Activated CD4-positive, alpha-beta T cell treated with anti-CD3 and anti-CD28 coated beads for 48 hours (primary cell): Measurements from ENCODE around the gene ATG4C.
"Not testable (repeated sequence)": the region's sequence is repeated elsewhere in the genome, so short reads cannot be mapped to it uniquely, and the experiment has no call there.

Experiments
- DNase-seq: peaks from one replicate; pipeline ENCODE4 v3.0.0-alpha.2; 2020

ATG4C gene, protein sequence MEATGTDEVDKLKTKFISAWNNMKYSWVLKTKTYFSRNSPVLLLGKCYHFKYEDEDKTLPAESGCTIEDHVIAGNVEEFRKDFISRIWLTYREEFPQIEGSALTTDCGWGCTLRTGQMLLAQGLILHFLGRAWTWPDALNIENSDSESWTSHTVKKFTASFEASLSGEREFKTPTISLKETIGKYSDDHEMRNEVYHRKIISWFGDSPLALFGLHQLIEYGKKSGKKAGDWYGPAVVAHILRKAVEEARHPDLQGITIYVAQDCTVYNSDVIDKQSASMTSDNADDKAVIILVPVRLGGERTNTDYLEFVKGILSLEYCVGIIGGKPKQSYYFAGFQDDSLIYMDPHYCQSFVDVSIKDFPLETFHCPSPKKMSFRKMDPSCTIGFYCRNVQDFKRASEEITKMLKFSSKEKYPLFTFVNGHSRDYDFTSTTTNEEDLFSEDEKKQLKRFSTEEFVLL

DNA sequence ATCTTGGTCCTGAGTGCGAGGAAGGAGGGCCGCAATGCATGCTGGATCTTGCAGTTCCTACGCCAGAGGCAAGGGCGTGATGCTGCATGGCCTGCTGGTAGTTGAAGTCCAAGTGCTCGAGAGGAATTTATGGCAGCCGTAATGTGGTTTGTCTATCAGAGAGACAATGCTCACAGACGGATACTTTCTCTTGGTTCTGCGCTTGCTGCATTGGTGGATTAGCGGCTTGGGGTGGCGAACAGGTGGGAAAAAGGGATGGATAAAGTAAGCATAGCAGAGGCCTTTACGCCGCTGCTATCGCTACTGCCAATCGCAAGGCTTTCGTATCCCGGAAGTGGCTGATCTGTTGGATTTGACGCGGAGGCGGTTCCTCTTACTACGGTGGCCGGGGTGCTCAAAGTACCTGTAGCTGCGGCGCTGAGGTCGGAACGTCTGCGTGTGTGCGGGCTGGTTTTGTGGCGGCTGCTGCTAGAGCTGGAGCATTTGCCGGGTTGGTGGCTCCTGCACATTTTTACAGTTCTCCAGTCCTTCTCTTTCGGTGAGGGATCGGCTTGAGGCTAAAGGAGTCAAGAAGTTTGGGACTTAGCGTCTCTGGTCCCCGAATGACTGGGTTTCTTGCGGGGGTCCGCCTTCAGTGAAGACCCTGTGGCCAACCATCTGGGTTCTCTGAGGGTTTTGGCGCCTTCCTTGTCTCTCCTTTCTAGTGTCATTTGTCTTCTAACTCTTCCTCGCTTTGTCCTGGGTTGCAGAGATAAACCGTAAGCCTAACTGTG, at the start of gene ATG4C:
TSS of gene ATG4C (plus strand) at position 397 of the 773 bp plus-strand sequence. CDS start 19,655 bp downstream, outside the sequence.
- peak; percentile 94 for DNase-seq

DNA sequence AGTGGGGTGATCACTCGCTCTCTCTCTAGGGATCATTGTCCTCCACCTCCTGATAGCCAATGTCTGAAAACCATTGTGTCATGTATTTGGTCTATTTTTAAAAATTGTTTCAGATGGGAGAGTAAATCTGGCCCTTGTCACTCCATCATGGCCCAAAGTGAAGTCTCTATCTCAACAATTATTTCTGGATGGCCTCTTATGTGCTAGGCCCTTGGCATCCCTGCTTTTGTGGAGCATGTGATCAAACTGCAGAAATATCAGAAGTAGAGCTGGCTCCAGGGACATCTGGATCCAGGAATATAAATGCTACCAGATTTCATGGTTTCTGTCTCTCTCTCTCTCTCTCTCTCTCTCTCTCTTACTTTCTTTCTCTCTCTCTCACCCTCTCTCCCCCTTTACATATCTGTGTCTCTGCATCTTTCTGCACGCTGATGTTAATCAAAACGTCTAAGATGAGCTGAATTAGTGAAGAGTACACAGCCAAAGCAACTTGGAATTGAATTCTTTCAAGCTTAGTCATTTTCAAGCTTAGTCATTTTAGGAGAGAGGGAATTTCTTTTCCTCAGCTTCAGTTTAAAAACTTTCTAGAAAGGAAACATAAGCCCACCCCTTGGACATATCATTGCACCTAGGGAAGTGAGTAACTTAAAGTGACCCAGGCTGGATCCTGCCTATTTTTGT, 48.3 kb upstream of the ATG4C start:
- DNase-seq = no peak

DNA sequence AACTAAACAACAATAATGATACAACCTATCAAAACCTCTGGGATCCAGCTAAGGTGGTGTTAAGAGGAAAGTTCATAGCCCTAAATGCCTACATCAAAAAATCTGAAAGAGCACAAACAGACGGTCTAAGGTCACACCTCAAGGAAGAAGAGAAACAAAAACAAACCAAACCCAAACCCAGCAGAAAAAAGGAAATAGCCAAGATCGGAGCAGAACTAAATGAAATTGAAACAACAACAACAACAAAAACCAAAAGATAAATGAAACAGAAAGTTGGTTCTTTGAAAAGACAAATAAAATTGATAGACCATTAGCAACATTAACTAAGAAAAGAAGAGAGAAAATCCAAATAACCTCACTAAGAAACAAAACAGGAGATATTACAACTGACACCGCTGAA, 43.2 kb upstream of the ATG4C start:
- DNase-seq = not testable (repeated sequence)

DNA sequence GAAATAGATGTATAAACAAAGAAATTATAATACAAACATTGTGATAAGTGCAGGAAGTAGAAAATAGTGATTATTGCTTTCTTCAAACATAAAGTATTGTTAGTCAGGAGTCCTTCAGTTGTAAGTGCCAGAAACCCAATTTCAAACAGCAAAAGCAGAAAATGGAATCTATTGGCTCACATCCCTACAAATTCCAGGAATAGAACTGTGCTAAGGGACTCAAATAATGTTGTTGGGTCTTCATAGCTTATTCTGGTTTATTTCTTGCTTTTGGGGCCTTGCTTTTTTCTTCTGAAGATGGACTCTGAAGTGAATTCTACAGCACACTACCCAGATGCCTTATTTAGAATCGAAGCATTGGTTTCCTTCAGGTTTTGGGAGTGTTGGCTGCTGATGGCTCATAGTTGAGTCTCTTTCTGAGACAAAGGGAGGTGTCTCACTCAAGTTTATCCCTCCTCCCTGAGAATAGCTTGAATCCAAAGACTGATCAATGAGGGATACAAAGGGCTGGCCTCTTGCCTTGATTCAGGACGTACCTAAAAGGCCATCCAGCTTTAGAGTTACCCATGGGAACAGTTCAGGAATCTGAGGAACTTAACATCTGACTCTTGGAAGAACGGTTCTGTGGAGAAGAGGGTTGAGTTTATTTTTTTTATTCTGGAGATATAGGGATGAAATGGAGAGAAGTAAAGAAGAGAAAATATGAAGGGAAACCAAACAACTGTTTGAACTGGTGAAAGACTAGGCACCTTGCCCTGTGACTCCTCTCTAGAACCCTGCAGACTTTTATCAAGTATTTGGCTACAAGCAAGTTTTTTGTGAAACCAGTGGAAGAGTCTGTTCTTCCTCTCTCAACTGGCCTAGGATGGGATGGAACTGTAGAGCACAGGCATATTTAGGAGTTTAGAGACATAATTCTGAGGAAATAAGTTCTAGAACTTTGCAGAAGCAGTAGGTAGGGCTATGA, 39.0 kb upstream of the ATG4C start:
- DNase-seq = no peak

DNA sequence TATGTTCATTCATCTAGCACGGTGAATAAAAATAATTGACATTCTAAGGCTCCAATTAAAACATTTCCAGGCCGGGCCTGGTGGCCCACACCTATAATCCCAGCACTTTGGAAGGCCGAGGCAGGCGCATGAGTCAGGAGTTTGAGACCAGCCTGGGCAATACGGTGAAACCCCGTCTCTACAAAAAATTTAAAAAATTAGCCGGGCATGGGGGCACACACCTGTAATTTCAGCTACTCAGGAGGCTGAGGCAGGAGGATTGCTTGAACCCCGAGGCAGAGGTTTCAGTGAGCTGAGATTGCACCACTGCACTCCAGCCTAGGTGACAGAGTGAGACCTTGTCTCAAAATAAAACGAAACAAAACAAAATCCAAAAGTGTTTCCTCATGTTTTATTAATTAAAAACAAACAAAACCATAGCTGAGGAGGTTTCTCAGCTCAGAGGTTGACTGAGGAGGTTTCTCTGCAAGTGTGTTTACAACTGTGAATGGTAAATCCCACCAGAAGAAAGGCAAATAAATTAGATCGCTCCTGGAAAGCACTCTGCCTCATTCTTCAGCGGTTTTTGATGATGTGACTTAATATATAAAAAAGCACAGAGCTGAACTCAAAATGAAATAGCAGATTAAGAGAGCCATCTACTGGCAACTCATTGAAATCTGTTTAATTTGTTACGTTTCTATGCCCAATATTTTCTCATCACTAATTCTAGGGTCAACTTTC, 37.7 kb upstream of the ATG4C start:
- no peak for DNase-seq

DNA sequence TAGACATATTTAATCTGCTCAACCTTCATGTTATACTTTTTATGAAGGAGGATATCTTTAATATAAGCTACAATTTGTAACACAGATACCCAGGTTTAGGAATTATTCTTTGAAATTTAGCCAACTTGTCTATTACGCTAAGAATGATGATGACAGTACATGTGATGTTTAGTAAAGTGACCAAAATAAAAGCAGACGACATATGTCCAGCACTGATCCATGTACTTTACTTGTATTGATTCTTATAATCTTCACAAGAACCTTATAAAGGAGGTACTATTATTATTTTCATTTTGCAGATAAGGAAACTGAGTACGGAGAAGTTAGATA, 37.2 kb upstream of the ATG4C start:
- no peak for DNase-seq

DNA sequence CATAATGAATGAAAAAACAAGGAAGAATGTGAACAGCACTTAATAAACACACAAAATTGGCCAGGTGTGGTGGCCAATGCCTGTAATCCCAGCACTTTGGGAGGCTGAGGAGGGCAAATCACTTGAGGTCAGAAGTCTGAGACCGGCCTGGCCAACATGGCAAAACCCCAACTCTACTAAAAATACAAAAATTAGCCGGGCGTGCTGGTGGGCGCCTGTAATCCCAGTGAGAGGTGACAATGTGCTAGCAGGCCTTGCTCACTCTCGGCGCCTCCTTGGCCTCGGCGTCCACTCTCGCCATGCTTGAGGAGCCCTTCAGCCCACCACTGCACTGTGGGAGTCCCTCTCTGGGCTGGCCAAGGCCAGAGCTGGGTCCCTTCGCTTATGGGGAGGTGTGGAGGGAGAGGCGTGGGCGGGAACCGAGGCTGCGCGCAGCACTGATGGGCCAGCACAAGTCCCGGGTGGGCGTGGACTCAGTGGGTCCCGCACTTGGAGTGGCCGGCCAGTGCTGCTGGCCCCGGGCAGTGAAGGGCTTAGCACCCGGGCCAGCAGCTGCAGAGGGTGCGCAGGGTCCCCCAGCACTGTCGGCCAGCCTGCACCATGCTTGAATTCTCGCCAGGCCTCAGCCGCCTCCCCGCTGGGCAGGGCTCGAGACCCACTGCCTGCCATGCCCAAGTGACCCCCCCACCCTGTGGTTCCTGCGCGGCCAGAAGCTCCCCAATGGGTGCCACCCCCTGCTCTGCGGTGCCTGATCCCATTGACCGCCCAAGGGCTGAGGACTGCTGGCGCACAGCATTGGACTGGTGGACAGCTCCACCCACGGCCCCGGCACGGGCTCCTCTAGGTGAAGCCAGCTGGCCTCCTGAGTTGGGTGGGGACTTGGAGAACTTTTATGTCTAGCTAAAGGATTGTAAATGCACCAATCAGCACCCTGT, 30.6 kb upstream of the ATG4C start:
- no peak for DNase-seq

DNA sequence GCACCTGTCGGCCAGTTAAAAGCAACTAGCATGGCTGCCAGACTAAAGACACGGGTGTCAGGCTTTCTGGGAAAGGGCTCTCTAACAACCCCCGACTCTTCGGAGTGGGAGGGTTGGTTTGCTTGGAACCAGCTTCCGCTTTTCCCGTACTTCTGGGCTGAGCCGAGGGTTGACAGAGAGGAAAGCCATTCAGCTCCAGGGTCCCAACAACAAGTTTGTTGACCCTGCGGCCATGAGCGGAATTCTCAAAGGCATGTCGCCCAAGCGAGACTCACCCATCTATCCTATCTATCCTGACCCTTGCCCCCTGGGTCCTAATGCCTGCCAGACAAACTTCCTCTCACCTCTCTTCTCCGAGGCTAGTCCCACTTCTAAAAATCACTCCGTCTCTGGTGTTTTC, 29.0 kb upstream of the ATG4C start:
- not testable (repeated sequence) for DNase-seq

DNA sequence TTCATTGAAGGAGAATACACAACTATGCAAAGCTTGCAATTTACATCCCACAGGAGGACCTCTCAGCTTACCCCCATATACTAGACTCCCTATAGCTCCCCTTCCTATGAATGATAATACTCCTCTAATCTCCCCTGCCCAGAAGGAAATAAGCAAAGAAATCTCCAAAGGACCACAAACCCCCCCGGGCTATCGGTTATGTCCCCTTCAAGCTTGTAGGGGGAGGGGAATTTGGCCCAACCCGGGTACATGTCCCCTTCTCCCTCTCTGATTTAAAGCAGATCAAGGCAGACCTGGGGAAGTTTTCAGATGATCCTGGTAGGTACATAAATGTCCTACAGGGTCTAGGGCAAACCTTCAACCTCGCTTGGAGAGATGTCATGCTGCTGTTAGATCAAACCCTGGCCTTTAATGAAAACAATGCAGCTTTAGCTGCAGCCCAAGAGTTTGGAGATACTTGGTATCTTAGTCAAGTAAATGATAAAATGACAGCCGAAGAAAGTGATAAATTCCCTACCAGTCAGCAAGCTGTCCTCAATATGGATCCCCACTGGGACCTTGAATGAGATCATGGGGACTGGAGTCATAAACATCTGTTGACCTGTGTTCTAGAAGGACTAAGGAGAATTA, 27.6 kb upstream of the ATG4C start:
- not testable (repeated sequence) for DNase-seq

DNA sequence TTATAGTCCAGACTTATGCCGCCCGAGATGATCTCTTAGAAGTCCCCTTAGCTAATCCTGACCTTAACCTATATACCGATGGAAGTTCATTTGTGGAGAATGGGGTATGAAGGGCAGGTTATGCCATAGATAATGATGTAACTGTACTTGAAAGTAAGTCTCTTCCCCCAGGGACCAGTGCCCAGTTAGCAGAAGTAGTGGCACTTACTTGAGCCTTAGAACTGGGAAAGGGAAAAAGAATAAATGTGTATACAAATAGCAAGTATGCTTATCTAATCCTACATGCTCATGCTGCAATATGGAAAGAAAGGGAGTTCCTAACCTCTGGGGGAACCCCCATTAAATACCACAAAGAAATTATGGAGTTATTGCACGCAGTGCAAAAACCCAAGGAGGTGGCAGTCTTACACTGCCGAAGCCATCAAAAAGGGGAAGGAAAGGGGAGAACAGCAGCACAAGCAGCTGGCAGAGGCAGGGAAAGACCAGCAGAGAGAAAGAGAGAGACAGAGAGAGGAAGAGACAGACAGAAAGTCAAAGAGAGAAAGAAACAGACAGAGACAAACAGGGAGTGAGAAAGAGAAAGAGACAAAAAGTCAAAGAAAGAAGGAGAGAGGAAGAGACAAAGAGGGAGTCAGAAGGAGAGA, 24.6 kb upstream of the ATG4C start:
- DNase-seq = not testable (repeated sequence)

DNA sequence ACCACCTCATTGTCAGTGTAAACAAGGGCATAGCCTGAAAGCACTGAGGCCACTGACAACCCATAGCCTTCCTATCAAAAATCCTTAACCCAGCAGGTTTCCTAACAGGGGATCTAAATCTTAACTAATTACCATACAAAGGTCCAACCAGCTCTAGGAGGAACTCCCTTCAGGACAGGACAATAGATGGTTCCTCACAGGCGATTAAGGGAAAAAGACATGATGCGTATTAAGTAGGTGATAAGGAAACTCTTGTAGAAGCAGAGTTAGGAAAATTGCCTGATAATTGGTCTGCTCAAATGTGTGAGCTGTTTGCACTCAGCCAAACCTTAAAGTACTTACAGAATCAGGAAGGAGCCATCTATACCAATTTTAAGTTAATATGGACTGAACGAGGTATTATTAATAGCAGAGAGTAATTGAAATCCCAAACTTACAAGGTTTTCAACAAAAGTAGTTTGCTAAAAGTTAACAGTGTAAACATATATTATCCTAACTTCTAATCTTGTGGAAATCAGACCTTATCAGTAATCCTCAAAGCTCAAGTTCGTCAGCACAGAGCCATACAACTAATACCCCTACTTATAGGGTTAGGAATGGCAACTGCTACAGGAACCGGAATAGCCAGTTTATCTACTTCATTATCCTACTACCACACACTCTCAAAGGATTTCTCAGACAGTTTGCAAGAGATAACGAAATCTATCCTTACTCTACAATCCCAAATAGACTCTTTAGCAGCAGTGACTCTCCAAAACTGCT, 23.7 kb upstream of the ATG4C start:
- not testable (repeated sequence) for DNase-seq

DNA sequence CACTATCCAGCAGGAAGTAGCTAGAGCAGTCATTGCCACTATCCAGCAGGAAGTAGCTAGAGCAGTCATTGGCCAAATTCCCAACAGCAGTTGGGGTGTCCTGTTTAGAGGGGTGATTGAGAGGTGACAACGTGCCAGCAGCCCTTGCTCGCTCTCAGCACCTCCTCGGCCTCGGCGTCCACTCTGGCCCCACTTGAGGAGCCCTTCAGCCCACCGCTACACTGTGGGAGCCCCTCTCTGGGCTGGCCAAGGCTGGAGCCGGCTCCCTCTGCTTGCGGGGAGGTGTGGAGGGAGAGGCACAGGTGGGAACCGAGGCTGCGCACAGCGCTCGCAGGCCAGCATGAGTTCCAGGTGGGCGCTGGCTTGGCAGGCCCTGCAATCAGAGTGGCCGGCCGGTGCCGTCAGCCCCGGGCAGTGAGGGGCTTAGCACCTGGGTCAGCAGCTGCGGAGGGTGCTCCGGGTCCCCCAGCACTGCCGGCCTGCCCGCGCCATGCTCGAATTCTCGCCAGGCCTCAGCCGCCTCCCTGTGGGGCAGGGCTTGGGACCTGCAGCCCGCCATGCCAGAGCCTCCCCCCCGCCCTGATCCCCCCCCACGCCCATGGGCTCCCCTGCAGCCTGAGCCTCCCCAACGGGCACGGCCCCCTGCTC, 22.6 kb upstream of the ATG4C start:
- not testable (repeated sequence) for DNase-seq

DNA sequence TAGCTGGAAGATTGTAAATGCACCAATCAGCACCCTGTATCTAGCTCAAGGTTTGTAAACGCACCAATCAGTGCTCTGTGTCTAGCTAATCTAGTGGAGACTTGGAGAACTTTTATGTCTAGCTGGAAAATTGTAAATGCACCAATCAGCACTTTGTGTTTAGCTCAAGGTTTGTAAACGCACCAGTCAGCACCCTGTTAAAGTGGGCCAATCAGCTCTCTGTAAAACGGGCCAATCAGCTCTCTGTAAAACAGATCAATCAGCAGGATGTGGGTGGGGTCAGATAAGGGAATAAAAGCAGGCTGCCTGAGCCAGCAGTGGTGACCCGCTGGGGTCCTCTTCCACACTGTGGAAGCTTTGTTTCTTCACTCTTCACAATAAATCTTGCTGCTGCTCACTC, 21.9 kb upstream of the ATG4C start:
- DNase-seq = not testable (repeated sequence)

DNA sequence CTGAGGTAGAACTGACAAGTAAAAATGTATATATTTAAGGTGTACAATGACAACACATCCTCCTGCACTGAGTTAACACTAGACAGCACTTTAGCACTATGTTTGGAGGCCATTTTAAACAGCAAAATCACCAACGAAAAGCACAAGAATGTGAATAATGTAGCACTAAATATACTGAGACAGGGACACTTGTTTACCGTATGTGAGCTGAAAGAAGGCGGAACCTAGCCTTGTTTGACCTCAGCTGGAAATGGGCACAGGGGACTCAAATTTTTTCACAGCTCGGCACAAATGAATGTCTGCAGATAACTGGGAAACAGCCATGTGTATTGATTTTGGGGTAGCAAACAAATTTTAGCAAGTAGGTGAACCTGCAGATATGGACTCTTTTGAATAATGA, 18.0 kb upstream of the ATG4C start:
- DNase-seq = no peak

DNA sequence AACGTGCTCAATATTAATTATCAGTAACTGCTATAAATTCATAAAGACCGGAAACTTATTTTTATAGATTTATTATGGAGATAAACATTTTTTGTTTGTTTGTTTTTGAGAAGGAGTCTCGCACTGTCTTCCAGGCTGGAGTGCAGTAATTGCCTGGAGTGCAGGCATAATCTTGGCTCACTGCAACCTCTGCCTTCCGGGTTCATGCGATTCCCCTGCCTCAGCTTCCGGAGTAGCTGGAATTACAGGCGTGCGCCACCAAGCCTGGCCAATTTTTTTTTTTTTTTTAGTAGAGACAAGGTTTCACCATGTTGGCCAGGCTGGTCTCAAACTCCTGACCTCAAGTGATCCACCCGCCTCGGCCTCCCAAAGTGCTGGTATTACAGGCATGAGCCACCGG, 15.4 kb upstream of the ATG4C start:
- DNase-seq = not testable (repeated sequence)

DNA sequence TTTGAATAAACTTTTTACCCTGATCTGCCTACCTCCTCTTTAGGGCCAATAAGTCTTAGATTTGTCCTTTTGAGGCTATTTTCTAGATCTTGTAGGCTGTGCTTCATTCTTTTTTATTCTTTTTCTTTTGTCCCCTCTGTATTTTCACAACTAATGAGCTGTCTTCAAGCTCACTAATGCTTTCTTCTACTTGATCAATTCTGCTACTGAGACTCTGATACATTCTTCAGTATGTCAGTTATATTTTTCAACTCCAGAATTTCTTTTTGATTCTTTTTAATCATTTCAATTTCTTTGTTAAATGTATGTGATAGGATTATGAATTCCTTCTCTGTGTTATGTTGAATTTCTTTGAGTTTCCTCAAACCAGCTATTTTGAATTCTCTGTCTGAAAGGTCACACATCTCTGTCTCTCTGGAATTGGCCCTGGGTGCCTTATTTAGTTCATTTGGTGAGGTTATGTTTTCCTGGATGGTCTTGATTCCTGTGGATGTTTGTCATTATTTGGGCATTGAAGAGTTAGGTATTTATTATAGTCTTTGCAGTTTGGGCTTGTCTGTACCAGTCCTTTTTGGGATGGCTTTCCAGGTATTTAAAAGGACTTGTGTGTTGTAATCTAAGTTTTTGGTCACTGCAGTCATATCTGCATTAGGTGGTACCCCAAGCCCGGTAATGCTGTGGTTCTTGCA, 11.2 kb upstream of the ATG4C start:
- no peak for DNase-seq

DNA sequence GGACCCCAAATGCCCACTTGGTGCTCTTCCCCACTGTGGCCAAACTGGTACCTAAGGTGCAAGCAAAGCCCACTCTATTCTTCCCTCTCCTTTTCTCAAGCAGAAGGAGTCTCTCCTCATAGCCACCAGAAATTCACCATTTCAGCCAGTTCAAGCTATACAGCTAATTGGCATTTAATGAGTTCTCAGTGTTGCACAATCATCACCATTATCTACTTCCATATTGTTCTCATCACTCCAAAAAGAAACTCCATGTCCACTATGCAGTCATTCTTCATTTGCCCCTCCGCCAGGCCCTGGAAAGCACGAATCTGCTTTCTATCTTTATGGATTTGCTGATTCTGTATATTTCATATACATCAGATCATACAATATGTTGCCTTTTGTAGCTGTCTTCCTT, 9.9 kb upstream of the ATG4C start:
- no peak for DNase-seq
